CD1c-positive myeloid dendritic cell (primary cell): Measurements from ENCODE around the gene LPAR2.
"Not testable (repeated sequence)": the region's sequence is repeated elsewhere in the genome, so short reads cannot be mapped to it uniquely, and the experiment has no call there.

Experiments
- DNase-seq: peaks from one replicate; pipeline ENCODE4 v3.0.0-alpha.2; 2016; ENCODE audit errors: extremely low spot score

The LPAR2 gene

DNA sequence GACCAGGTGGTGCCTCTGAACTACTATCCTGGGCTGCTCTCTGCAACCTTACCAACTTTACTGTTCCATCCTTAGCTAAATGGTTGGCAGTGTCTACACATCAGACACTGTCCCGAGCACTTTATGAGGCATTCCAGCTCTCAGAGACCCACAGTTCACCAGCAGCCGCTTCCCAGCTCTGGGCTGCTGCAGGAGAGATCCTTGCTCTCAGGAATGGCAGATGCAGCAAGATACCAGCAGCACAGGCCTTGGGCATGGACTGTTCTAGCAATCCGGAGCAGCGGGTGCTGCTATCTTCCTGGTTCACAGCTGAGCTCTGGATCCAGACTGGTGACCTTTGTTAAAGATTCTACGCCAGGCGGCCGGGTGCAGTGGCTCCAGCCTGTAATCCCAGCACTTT is 3.3 kb upstream of the LPAR2 start:
- no peak for DNase-seq

DNA sequence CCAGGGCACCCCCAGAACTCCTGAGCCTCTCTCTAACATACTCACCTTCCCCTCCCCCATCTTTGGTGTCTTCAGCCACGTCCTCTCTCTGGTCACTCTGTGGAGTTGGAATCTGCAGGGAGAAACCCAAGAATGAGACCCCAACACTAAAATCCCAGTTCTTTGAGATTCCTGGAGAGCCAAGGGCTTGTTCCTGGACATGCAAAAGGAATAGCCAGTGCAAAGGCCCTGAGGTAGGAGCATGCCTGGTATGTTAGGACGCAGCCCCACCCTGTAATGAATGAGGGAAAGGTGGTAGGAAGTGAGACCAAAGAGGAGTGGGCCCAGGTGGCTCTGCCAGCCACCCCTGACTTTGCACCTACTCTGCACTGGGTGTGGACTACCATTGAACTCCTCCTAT is 2.4 kb upstream of the LPAR2 start:
- no peak for DNase-seq

- DNase-seq = no peak
Observed at GRCh38 chr19:19630062-19630414, 2.0 kb upstream of the LPAR2 start.

GRCh38 chr19:19628501-19629134 is 598 bp upstream of the LPAR2 start:
- peak; percentile 76 for DNase-seq

DNA sequence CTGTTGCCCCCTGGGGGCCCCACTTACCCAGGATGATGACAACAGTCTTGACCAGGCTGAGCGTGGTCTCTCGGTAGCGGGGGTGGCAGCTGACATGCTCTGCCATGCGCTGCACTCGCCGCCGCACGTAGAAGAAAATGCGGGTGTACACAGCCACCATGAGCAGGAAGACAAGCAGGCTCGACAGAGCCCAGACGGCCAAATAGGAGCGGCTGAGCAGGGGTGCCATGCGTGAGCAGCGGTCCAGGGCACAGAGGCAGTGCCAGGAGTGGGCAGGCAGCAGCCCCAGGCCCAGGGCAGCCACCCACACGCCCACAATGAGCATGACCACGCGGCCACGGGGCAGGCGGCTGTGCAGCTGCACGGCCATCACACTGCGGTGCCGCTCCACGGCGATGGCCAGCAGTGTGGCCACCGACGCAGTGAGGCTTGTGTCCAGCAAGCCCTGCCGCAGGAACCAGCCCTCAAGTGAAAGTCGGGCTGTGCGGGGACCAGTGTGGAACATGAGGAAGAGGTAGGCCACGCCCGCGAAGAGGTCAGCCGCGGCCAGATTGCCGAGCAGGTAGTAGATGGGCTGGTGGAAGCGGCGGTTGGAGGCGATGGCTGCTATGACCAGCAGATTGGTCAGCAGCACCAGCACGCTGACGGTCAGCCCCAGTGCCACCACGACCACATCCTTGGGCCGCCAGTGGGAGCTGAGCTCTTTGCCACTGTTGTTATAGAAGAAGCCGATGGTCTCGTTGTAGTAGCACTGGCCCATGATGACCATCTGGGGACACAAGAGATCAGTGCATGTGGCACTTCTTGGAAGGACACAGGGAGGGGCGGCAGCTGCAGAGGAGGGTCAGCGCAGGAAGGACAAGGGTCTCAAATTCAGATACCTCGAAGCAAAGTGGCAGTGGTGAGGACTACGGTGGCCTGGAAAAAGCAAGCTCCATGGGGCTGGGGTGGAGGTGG is 1.2 kb downstream of the LPAR2 start:
- DNase-seq = no peak

GRCh38 chr19:19624032-19624570 is 3.9 kb downstream of the LPAR2 start:
- DNase-seq = no peak

GRCh38 chr19:19623383-19623782 is 4.6 kb downstream of the LPAR2 start:
- no peak for DNase-seq

GRCh38 chr19:19619849-19620210 is 8.2 kb downstream of the LPAR2 start:
- no peak for DNase-seq

DNA sequence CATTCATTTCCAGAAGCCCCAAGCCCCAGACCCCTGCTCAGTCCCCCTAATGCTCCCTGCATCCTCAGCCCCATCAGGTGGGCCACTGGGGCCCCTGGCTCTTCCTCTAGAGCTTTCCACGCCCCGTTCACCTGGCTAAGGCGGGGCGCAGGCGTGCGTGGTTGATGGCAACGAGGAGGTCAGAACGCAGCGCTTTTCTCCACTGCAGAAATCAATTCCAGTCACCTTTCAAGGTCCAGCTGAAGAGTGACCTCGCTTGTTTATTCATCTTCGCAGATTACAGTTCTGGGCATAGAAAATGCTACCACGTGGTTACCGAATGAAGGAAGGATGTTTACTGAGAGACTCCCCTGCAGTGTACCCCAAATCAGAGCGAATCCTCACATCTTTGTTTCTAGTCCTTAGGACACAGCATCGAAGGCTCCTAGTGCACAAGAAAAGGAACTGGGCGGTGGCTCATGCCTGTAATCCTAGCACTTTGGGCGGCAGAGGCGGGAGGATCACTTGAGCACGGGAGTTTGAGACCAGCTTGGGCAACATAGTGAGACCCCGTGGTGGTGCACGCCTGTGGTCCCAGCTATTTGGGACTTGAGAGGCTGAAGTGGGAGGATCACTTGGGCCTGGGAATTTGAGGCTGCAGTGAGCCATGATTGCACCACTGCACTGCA is 8.7 kb downstream of the LPAR2 start:
- peak; percentile 34 for DNase-seq

DNA sequence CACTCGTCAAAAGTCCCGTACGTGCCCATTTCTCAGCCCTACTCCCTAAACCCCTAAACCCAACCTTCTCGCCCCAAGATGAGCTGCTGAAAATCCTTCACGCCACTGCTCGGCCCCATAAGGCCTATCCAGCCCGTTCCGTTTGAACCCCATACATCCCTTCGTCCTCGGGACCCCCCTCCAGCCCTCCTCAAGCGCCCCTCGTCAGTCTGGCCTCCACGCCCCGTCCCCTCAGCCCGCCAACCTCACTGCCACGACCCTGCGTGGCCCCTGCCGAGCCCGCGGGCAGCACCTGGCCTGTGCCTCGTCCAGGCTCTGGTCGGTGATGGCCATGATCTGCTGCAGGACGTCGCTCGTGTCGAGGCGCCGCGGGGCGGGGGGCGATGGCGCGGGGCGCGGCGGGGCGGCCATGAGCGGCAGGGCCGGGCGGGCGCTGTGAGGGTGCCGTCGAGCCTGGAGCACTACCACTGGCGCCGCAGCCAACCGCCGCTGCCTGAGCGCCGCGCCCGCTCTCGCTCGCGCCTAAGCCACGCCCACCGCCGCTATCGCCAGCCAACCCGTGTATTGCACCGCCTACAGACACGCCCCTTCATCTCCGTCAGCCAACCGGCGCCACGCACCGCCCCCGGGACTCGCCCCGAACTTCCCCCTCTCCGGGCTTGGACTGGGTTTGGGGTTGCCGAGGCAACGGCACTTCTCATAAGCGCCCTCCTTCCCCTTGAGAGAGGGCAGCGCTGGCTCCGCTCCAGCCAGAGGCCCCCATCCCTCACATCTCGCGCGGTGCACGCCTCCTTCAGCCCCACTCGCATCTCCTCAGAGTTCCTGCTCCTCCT is 9.6 kb downstream of the LPAR2 start, which contains the start of gene PBX4:
TSS of gene PBX4 (minus strand) at position 469 of the 833 bp plus-strand sequence. CDS start at position 411, 58 bp downstream.
- peak; percentile 99 for DNase-seq

DNA sequence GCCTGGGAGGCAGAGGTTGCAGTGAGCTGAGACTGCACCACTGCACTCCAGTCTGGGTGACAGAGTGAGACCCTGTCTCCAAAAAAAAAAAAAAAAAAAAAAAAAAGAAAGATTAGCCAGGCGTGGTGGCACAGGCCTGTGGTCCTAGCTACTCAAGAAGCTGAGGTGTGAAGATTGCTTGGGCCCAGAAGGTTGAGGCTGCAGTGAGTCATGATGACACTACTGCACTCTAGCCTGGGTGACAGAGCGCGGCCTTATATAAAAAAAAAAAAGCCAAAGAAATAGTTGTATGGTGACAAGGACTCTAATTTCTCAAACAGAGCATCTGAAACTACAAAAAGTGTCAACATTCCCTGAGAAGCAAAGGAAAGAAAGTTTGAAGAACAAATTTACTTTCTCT is 12.9 kb downstream of the LPAR2 start:
- no peak for DNase-seq

DNA sequence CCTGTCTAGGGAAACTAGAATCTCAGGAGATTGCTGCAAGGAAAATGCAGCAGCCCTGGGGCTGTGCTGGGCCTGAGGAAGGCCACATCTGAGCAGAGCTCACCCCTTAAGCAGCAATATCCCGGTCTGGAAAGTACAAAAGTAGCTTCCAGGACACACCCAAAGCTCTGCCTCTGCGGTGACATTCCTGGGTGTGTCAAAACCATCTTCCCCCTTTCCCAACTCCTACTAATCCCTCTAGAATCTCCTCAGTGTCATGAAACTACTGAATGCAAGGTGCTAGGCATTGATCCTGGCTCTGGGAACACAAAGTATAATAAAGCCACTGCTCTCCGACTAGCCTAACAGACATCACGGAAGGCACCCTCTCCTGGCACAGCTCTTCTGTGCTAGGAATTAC is 14.5 kb downstream of the LPAR2 start:
- no peak for DNase-seq

DNA sequence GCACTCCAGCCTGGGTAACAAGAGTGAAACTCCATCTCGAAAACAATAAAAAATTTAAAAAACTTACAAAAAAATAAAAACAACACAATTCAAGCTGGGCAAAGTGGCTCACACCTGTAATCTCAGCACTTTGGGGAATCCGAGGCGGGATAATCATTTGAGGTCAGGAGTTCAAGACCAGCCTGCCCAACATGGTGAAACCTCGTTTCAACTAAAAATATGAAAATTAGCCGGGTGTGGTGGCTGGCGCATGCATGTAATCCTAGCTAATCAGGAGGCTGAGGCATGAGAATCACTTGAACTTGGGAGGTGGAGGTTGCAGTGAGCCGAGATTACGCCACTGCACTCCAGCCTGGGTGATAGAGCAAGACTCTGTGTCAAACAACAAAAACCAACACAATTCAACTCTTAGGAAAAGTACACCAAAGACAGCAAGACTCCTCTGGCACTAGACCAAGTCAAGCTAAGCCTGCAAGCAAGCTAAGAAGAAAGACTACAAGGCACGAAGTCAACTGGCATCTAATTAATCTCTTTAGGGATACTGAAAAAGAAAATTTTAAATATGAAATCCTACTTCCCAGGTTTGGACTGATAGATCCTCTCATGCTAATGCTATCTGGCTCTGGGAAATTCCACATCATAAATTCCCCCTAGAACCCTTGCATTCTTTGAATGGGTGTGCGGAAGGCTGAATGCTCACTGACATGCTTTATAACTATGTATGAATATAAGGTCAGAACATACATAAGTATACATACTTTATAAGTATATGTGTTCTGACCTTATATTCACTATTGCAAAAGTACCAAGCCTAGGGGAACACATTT is 17.4 kb downstream of the LPAR2 start:
- DNase-seq = no peak

- not testable (repeated sequence) for DNase-seq
Observed at GRCh38 chr19:19606686-19607085, 21.3 kb downstream of the LPAR2 start.

GRCh38 chr19:19606021-19606420 is 22.0 kb downstream of the LPAR2 start:
- no peak for DNase-seq

- DNase-seq = no peak
Observed at GRCh38 chr19:19602713-19603324, 25.2 kb downstream of the LPAR2 start.

DNA sequence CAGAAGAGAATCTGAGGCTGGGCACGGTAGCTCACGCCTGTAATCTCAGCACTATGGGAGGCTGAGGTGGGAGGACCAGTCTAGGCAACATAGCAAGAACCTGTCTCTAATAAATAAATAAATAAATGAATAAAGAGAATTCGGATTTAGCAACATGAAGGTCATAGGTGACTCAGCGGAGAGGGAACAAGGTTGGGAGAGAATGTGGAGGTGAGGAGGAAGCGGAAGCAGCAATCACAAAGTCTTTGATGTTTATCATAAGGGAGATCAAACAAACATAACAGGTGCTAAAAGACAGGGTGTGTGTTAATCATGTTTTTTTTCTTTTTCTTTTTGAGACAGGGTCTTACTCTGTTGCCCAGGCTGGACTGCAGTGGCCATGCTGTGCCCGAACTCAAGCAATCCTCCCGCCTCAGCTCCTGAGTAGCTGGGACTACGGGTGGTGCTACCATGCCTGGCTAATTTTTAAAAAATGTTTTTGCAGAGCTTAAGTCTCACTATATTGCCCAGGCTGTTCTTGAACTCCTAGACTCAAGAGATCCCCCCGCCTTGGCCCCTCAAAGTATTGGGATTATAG is 25.8 kb downstream of the LPAR2 start:
- DNase-seq = no peak

- DNase-seq = no peak
Observed at GRCh38 chr19:19600793-19601330, 27.2 kb downstream of the LPAR2 start.

DNA sequence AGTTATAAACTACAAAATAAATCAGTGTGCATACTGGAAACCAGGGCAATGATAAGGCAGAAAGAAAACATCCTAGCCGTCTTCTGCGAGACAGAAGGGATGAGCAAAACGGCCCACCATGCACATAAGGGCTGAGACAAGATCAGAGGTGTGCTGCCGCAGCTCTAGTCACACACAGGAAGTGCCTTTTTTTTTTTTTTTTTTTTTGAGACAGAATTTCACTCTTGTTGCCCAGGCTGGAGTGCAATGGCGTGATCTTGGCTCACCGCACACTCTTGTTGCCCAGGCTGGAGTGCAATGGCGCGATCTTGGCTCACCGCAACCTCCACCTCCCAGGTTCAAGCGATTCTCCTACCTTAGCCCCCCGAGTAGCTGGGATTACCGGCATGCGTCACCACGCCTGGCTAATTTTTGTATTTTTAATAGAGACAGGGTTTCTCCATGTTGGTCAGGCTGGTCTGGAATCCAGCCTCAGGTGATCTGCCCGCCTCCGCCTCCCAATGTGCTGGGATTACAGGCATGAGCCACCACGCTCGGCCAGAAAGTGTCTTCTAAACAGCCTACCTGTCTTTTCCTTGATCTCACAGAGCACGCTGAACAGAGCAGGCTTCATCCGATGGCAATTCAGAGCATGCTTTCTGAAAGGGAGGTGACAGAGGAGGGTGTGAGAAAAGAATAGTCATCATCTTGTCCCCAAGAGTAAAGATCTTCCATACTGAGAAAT is 29.1 kb downstream of the LPAR2 start:
- not testable (repeated sequence) for DNase-seq
